RWPE1 (cell line): Measurements from ENCODE around the gene GALNT15.

ENCODE experiments used
- CTCF ChIA-PET: fragments of 350-600 bp; sonication (Branson Sonifier 250); formaldehyde crosslinking; extraction: SDS; loops from one replicate; lab custom pipeline; 2021; lab: Yijun Ruan, JAX
- POLR2A ChIA-PET: fragments of 400-600 bp; formaldehyde crosslinking; extraction: SDS; loops from one replicate; lab custom pipeline; 2020; ENCODE audit warnings: antibody characterized with exemption; ENCODE audit not compliant: low non-redundant PET; lab: Yijun Ruan, JAX
- DNase-seq: peaks from one replicate; pipeline ENCODE4 v3.0.0; 2012; ENCODE audit warnings: low spot score
- H3K27ac ChIP-seq: fragments of 450-650 bp; 2 replicates; pipeline ENCODE4 v1.5.1; 2017
- CTCF ChIP-seq: fragments of 450-650 bp; conservative IDR thresholded peaks from 2 replicates; pipeline ENCODE4 v1.5.1; 2017; ENCODE audit warnings: low read depth, mild to moderate bottlenecking

Gene GALNT15

GRCh38 chr3:16148783-16149182 lies 25.7 kb upstream of the GALNT15 start:
- no peak for TF ChIP-seq CTCF
- no peak overlapping the region for H3K27ac ChIP-seq
- CTCF ChIA-PET, result no interaction called here
- no peak for DNase-seq
- POLR2A ChIA-PET, result no interaction called here

GRCh38 chr3:16150285-16150684 lies 24.2 kb upstream of the GALNT15 start:
- ChIA-PET POLR2A (no interaction called here), CTCF (no interaction called here)
- DNase-seq, result no peak
- no peak overlapping the region for H3K27ac ChIP-seq
- no peak for TF ChIP-seq CTCF

- ChIA-PET POLR2A (no interaction called here), CTCF (interaction anchor here (0.7 kb wide), 1 partner anchor 25 kb away, joined by 3 read pairs; no protein-coding TSS in a partner anchor)
- TF ChIP-seq CTCF, result no peak
- no peak overlapping the region for H3K27ac ChIP-seq
- DNase-seq, result no peak
These were observed 23.4 kb upstream of the GALNT15 start for GRCh38 chr3:16151109-16151508.

GRCh38 chr3:16168211-16168610 lies 6.3 kb upstream of the GALNT15 start:
- POLR2A ChIA-PET, result no interaction called here
- CTCF ChIA-PET, result no interaction called here
- no peak overlapping the region for H3K27ac ChIP-seq
- no peak for DNase-seq
- TF ChIP-seq CTCF, result no peak

GRCh38 chr3:16171009-16171408 lies 3.5 kb upstream of the GALNT15 start:
- TF ChIP-seq CTCF, result no peak
- ChIA-PET CTCF (no interaction called here), POLR2A (no interaction called here)
- no peak overlapping the region for H3K27ac ChIP-seq
- no peak for DNase-seq

- no peak overlapping the region for H3K27ac ChIP-seq
- ChIA-PET POLR2A (no interaction called here), CTCF (interaction anchor here (0.7 kb wide), 1 partner anchor 121 kb away, joined by 5 read pairs; no protein-coding TSS in a partner anchor)
- no peak for TF ChIP-seq CTCF
- DNase-seq, result no peak
These were observed 2.7 kb upstream of the GALNT15 start for GRCh38 chr3:16171825-16172224.
